ENCODE data around the gene ATP5F1E.

- TF ChIP-seq, protein P1, sequence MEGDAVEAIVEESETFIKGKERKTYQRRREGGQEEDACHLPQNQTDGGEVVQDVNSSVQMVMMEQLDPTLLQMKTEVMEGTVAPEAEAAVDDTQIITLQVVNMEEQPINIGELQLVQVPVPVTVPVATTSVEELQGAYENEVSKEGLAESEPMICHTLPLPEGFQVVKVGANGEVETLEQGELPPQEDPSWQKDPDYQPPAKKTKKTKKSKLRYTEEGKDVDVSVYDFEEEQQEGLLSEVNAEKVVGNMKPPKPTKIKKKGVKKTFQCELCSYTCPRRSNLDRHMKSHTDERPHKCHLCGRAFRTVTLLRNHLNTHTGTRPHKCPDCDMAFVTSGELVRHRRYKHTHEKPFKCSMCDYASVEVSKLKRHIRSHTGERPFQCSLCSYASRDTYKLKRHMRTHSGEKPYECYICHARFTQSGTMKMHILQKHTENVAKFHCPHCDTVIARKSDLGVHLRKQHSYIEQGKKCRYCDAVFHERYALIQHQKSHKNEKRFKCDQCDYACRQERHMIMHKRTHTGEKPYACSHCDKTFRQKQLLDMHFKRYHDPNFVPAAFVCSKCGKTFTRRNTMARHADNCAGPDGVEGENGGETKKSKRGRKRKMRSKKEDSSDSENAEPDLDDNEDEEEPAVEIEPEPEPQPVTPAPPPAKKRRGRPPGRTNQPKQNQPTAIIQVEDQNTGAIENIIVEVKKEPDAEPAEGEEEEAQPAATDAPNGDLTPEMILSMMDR (conservative IDR thresholded peaks at IDR 0.05) = no peak
- no peak for TF ChIP-seq EZH2 (IDR thresholded peaks at IDR 0.05; ENCODE audit: low read depth)
These were observed 7.1 kb upstream of the ATP5F1E start for GRCh38 chr20:59039233-59039632.

Data from PC-9 (cell line).